DMS 273 (cell line): ENCODE results near the gene SURF1.
"Not testable (repeated sequence)": the region's sequence is repeated elsewhere in the genome, so short reads cannot be mapped to it uniquely, and the experiment has no call there.

ENCODE experiments used
- DNase-seq: peaks from one replicate; lab custom pipeline; 2025; ENCODE audit not compliant: unreplicated experiment; lab: John Stamatoyannopoulos, UW

The SURF1 gene

GRCh38 chr9:133356391-133357091 is at the start of gene SURF1, which contains the start of gene SURF2:
TSS of gene SURF1 (minus strand) at chr9:133356487. CDS start at chr9:133356453, 34 bp downstream.
TSS of gene SURF2 (plus strand) at chr9:133356550. CDS start at chr9:133356593, 43 bp downstream.
- peak; percentile 94 for DNase-seq

- no peak for DNase-seq
These were observed 49.5 kb upstream of the SURF1 start for GRCh38 chr9:133405508-133406438.

GRCh38 chr9:133404454-133405002 is 48.2 kb upstream of the SURF1 start:
- DNase-seq: no peak

GRCh38 chr9:133403766-133404453 is 47.6 kb upstream of the SURF1 start:
- DNase-seq: peak; percentile 65

- DNase-seq: no peak
These were observed 46.4 kb upstream of the SURF1 start for GRCh38 chr9:133402689-133403088.

- DNase-seq: no peak
These were observed 45.3 kb upstream of the SURF1 start for GRCh38 chr9:133401588-133401987.

- no peak for DNase-seq
These were observed 44.0 kb upstream of the SURF1 start for GRCh38 chr9:133400292-133400691.

GRCh38 chr9:133397895-133398294 is 41.6 kb upstream of the SURF1 start:
- no peak for DNase-seq

GRCh38 chr9:133397370-133397769 is 41.1 kb upstream of the SURF1 start:
- no peak for DNase-seq

- peak; percentile 46 for DNase-seq
These were observed 40.7 kb upstream of the SURF1 start for GRCh38 chr9:133396952-133397351.

- no peak for DNase-seq
These were observed 38.5 kb upstream of the SURF1 start for GRCh38 chr9:133394687-133395271.

GRCh38 chr9:133393399-133393798 is 37.1 kb upstream of the SURF1 start:
- DNase-seq: no peak

- not testable (repeated sequence) for DNase-seq
These were observed 36.0 kb upstream of the SURF1 start for GRCh38 chr9:133392308-133392707.

- DNase-seq: not testable (repeated sequence)
These were observed 35.2 kb upstream of the SURF1 start for GRCh38 chr9:133391449-133391848.

GRCh38 chr9:133390713-133391112 is 34.4 kb upstream of the SURF1 start:
- DNase-seq: no peak

- DNase-seq: no peak
These were observed 33.3 kb upstream of the SURF1 start for GRCh38 chr9:133389562-133389961.

GRCh38 chr9:133389025-133389557 is 32.8 kb upstream of the SURF1 start:
- DNase-seq: no peak

GRCh38 chr9:133387680-133388079 is 31.4 kb upstream of the SURF1 start:
- no peak for DNase-seq

GRCh38 chr9:133386338-133386737 is 30.1 kb upstream of the SURF1 start:
- DNase-seq: no peak

GRCh38 chr9:133385452-133385851 is 29.2 kb upstream of the SURF1 start:
- DNase-seq: no peak
